Measurements from ENCODE around the gene BCHE. TPM values are rescaled to one million over a fixed set of nuclear protein-coding genes. Genes with fewer than 3 reads are reported as not detected.

Gene BCHE
- total RNA-seq, 1 donor from 2014 or later, result 2.9 TPM

DNA sequence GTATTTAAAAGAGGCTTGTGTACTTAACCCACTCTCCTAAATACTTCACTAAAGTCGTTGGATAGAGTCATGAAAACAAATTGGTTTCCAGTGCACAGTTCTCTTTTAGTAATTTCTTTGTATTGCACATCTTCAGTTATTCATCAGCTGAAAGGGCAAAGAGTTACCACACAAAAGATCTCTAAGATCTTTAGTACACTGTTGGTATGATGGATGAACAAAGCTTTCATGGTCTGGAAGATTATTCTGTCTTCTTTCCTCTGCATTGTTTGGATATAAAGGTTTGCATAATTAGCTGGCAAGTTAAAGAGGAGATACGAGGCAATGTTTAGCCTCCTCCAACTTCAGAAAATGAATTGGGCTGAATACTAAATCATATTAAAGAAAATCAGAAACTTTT, 40.5 kb downstream of the BCHE start:
- Histone ChIP-seq H3K27ac (no peak overlapping the region), H3K4me1 (no peaks in the 10 kb centered on the region), H3K4me3 (no peak overlapping the region), H3K27me3 (no peaks in the 10 kb centered on the region), H3K36me3 (no peaks in the 10 kb centered on the region), H3K9me3 (no peaks in the 10 kb centered on the region)
- TF ChIP-seq, protein P1, sequence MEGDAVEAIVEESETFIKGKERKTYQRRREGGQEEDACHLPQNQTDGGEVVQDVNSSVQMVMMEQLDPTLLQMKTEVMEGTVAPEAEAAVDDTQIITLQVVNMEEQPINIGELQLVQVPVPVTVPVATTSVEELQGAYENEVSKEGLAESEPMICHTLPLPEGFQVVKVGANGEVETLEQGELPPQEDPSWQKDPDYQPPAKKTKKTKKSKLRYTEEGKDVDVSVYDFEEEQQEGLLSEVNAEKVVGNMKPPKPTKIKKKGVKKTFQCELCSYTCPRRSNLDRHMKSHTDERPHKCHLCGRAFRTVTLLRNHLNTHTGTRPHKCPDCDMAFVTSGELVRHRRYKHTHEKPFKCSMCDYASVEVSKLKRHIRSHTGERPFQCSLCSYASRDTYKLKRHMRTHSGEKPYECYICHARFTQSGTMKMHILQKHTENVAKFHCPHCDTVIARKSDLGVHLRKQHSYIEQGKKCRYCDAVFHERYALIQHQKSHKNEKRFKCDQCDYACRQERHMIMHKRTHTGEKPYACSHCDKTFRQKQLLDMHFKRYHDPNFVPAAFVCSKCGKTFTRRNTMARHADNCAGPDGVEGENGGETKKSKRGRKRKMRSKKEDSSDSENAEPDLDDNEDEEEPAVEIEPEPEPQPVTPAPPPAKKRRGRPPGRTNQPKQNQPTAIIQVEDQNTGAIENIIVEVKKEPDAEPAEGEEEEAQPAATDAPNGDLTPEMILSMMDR (IDR thresholded peaks at IDR 0.05), result no peak
- TF ChIP-seq POLR2A (IDR thresholded peaks at IDR 0.05), result no peak
- TF ChIP-seq POLR2AphosphoS5 (IDR thresholded peaks at IDR 0.05; ENCODE audit: insufficient read depth in 1 of 2, low read depth in 1 of 2), result no peak
- intact Hi-C loops (cut with DNase I), result no loop called here
- no peak for DNase-seq (ENCODE audit: extremely low spot score in 2 of 2)

DNA sequence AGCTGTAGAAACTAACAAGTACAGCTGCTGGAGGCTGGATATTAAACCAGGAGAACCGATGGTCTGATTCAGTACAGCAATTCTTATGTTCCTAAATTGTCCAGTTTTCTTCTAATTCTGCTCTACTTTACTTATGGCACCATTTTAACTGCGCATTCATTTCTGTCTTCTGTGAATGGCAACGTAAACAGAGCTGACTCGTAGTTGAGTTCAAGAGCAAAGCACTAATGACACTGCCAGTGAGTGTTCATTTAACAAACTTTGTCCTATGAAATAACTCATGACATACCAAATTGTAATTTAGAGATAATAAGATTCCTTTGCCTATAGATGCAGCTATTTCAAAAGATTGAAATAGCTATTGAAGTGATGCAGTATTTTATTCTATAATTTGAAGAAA, 48.7 kb downstream of the BCHE start:
- DNase-seq (ENCODE audit: extremely low spot score in 2 of 2), result no peak
- H3K4me3 ChIP-seq, result no peak overlapping the region
- no peak overlapping the region for H3K27ac ChIP-seq
- H3K9me3 ChIP-seq, result no peaks in the 10 kb centered on the region
- TF ChIP-seq POLR2A (IDR thresholded peaks at IDR 0.05) (no peak), POLR2AphosphoS5 (IDR thresholded peaks at IDR 0.05; ENCODE audit: insufficient read depth in 1 of 2, low read depth in 1 of 2) (no peak)
- TF ChIP-seq, protein P1 (IDR thresholded peaks at IDR 0.05), result no peak
- no peaks in the 10 kb centered on the region for H3K36me3 ChIP-seq
- no peaks in the 10 kb centered on the region for H3K4me1 ChIP-seq
- intact Hi-C loops (cut with DNase I), result no loop called here
- no peaks in the 10 kb centered on the region for H3K27me3 ChIP-seq

- Histone ChIP-seq H3K4me3 (no peak overlapping the region), H3K9me3 (no peaks in the 10 kb centered on the region), H3K36me3 (no peaks in the 10 kb centered on the region), H3K27me3 (no peaks in the 10 kb centered on the region), H3K4me1 (no peaks in the 10 kb centered on the region), H3K27ac (no peak overlapping the region)
- intact Hi-C loops (cut with DNase I), result no loop called here
- DNase-seq (ENCODE audit: extremely low spot score in 2 of 2), result no peak
- TF ChIP-seq POLR2A (IDR thresholded peaks at IDR 0.05) (no peak), POLR2AphosphoS5 (IDR thresholded peaks at IDR 0.05; ENCODE audit: insufficient read depth in 1 of 2, low read depth in 1 of 2) (no peak)
- TF ChIP-seq, protein P1 (IDR thresholded peaks at IDR 0.05), result no peak
These were observed 51.2 kb downstream of the BCHE start for GRCh38 chr3:165786013-165786412.

DNA sequence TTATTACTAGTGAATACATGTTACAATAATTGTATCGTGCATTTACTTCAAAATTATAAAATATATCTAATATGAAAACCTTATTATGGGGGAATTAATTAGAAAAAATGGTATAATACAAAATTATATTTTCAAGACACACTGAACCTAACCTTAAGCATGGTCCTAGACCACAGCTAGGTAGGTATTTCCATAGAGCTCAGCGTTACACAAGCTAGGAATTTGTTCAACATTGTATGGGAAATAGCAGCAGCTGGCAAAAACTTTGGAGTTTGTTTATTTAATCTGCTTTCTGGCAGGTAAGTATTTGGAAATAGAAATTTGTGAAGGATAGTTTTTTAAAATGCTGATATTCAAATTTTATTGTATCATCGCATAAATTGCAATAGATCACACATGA, 52.9 kb downstream of the BCHE start:
- Histone ChIP-seq H3K9me3 (no peaks in the 10 kb centered on the region), H3K36me3 (no peaks in the 10 kb centered on the region), H3K4me3 (no peak overlapping the region), H3K27me3 (no peaks in the 10 kb centered on the region), H3K4me1 (no peaks in the 10 kb centered on the region), H3K27ac (no peak overlapping the region)
- DNase-seq (ENCODE audit: extremely low spot score in 2 of 2), result no peak
- intact Hi-C loops (cut with DNase I), result no loop called here
- TF ChIP-seq, protein P1 (IDR thresholded peaks at IDR 0.05), result no peak
- TF ChIP-seq POLR2AphosphoS5 (IDR thresholded peaks at IDR 0.05; ENCODE audit: insufficient read depth in 1 of 2, low read depth in 1 of 2) (no peak), POLR2A (IDR thresholded peaks at IDR 0.05) (no peak)

- TF ChIP-seq POLR2AphosphoS5 (IDR thresholded peaks at IDR 0.05; ENCODE audit: insufficient read depth in 1 of 2, low read depth in 1 of 2) (no peak), POLR2A (IDR thresholded peaks at IDR 0.05) (no peak)
- TF ChIP-seq, protein P1 (IDR thresholded peaks at IDR 0.05), result no peak
- no peaks in the 10 kb centered on the region for H3K9me3 ChIP-seq
These were observed 53.8 kb downstream of the BCHE start for GRCh38 chr3:165783383-165783782.

More at GRCh38 chr3:165783383-165783782, 53.8 kb downstream of the BCHE start:
- Histone ChIP-seq H3K27ac (no peak overlapping the region), H3K27me3 (no peaks in the 10 kb centered on the region), H3K4me1 (no peaks in the 10 kb centered on the region), H3K4me3 (no peak overlapping the region), H3K36me3 (no peaks in the 10 kb centered on the region)
- intact Hi-C loops (cut with DNase I), result no loop called here
- no peak for DNase-seq (ENCODE audit: extremely low spot score in 2 of 2)

All from vagina (tissue), 2 donors.